HCT116 (cell line): Measurements from ENCODE around the gene ACTL7A. TPM values are rescaled to one million over a fixed set of nuclear protein-coding genes. Genes with fewer than 3 reads are reported as not detected.

Source experiments
- ATAC-seq: fragments of 200-7000 bp; cut with Tn5 transposase; 2 replicates; pipeline ENCODE4 v1.9.1; 2020; ENCODE audit warnings: mild to moderate bottlenecking, moderate library complexity
- BruUV-seq: library from RNA; stranded (reverse); fragments of 400-500 nt; replicated peaks from 2 replicates; lab custom pipeline; 2021; lab: Mats Ljungman, UMichigan
- CTCF ChIA-PET: fragments of 300-600 bp; sonication (Branson Sonifier 250); formaldehyde crosslinking; loops from one replicate; lab custom pipeline; 2021; ENCODE audit warnings: antibody characterized with exemption; lab: Charles Lee
- POLR2A ChIA-PET: fragments of 300-600, 350-600 bp; sonication (Branson Sonifier 250); formaldehyde crosslinking; loops from one replicate; lab custom pipeline; 2021; ENCODE audit warnings: antibody characterized with exemption; lab: Charles Lee
- RAD21 ChIA-PET, 2 experiments: fragments of 300-600 bp; sonication (Branson Sonifier 250); formaldehyde crosslinking; loops; one replicate each; lab custom pipeline; 2023; ENCODE audit warnings: low total read pairs in 2 of 2; ENCODE audit not compliant: uncharacterized antibody in 2 of 2, unreplicated experiment in 2 of 2, low non-redundant PET in 1 of 2; lab: Charles Lee
- DNase-seq: peaks from one replicate; pipeline ENCODE4 v3.0.0-alpha.2; 2010; ENCODE audit warnings: low read depth, low spot score
- H2AFZ ChIP-seq: fragments of 200-600 bp; shearing (Covaris generic), sonication (generic); 2 replicates; pipeline ENCODE4 v1.6.1; 2017; ENCODE audit warnings: low read depth, mixed run types, mixed read lengths, antibody characterized with exemption, low read length; ENCODE audit not compliant: poor library complexity, severe bottlenecking
- H3K27ac ChIP-seq: 2 replicates; pipeline ENCODE4 v1.5.1; 2012; ENCODE audit warnings: low read depth, low read length
- H3K27me3 ChIP-seq: fragments of 200-600 bp; sonication (generic); 2 replicates; pipeline ENCODE4 v1.6.1; 2016; ENCODE audit warnings: mixed run types, low read length, mixed read lengths; ENCODE audit not compliant: insufficient read depth
- H3K36me3 ChIP-seq, 2 experiments: fragments of 200-500 bp in 1 of 2; fragments of 200-600 bp in 1 of 2; sonication (Bioruptor generic) in 1 of 2; sonication (generic) in 1 of 2; 2 replicates each; pipeline versions ENCODE4 v1.5.1 to v1.6.1; 2014 to 2016; ENCODE audit warnings: low read length in 2 of 2, inconsistent platforms in 1 of 2, mixed read lengths in 1 of 2, mixed run types in 1 of 2; ENCODE audit not compliant: insufficient read depth in 2 of 2, control insufficient read depth in 1 of 2
- H3K4me1 ChIP-seq, 2 experiments: fragments of 200-600 bp in 1 of 2; sonication (generic) in 1 of 2; 2 replicates each; pipeline versions ENCODE4 v1.5.1 to v1.6.1; 2012 to 2017; ENCODE audit warnings: low read length in 2 of 2, inconsistent platforms in 1 of 2, mild to moderate bottlenecking in 1 of 2, mixed read lengths in 1 of 2, mixed run types in 1 of 2, moderate library complexity in 1 of 2; ENCODE audit not compliant: insufficient read depth in 2 of 2, control insufficient read depth in 1 of 2
- H3K4me2 ChIP-seq: fragments of 200-600 bp; sonication (generic); 2 replicates; pipeline ENCODE4 v1.6.1; 2017; ENCODE audit warnings: mixed run types, low read length, mixed read lengths
- H3K4me3 ChIP-seq, 2 experiments: fragments of 200-600 bp in 1 of 2; sonication (generic) in 1 of 2; replicated peaks in 1 of 2; 2 replicates each; pipeline ENCODE4 v1.5.1; 2011 to 2016; ENCODE audit warnings: low read length in 2 of 2, control low read depth in 1 of 2, low read depth in 1 of 2, mild to moderate bottlenecking in 1 of 2, mixed read lengths in 1 of 2, mixed run types in 1 of 2
- H3K79me2 ChIP-seq: fragments of 200-600 bp; sonication (generic); 2 replicates; pipeline ENCODE4 v1.6.1; 2017; ENCODE audit warnings: mild to moderate bottlenecking, mixed run types, low read length, moderate library complexity, mixed read lengths; ENCODE audit not compliant: insufficient read depth
- H3K9ac ChIP-seq: fragments of 200-600 bp; sonication (generic); 2 replicates; pipeline ENCODE4 v1.6.1; 2016; ENCODE audit warnings: low read length, mixed read lengths
- H3K9me2 ChIP-seq: fragments of 200-600 bp; sonication (generic), shearing (Covaris generic); 2 replicates; pipeline ENCODE4 v1.6.1; 2017; ENCODE audit warnings: mixed run types, mild to moderate bottlenecking, moderate library complexity; ENCODE audit not compliant: insufficient read depth
- H3K9me3 ChIP-seq, 2 experiments: fragments of 200-500 bp in 1 of 2; fragments of 200-600 bp in 1 of 2; sonication (Bioruptor generic) in 1 of 2; sonication (generic) in 1 of 2; 2 replicates each; pipeline ENCODE4 v1.6.1; 2014 to 2017; ENCODE audit warnings: low read length in 2 of 2, mixed read lengths in 2 of 2, inconsistent platforms in 1 of 2, low read depth in 1 of 2, mild to moderate bottlenecking in 1 of 2, mixed run types in 1 of 2, moderate library complexity in 1 of 2; ENCODE audit not compliant: control insufficient read depth in 1 of 2, insufficient read depth in 1 of 2
- H4K20me1 ChIP-seq: fragments of 200-600 bp; sonication (generic), shearing (Covaris generic); 2 replicates; pipeline ENCODE4 v1.6.1; 2017; ENCODE audit warnings: mixed run types, mild to moderate bottlenecking, moderate library complexity; ENCODE audit not compliant: insufficient read depth
- ATF3 ChIP-seq: IDR thresholded peaks from 2 replicates; pipeline ENCODE4 v1.6.1; 2012
- EGR1 ChIP-seq: IDR thresholded peaks from 2 replicates; pipeline ENCODE4 v1.6.1; 2012; ENCODE audit warnings: low read depth
- FOSL1 ChIP-seq: IDR thresholded peaks from 2 replicates; pipeline ENCODE4 v1.6.1; 2012; ENCODE audit warnings: low read depth
- JUND ChIP-seq: IDR thresholded peaks from 2 replicates; pipeline ENCODE4 v1.6.1; 2012
- MAX ChIP-seq: IDR thresholded peaks from 2 replicates; pipeline ENCODE4 v1.6.1; 2012
- POLR2A ChIP-seq: IDR thresholded peaks from 2 replicates; pipeline ENCODE4 v1.7.0; 2011; ENCODE audit warnings: borderline replicate concordance; ENCODE audit not compliant: insufficient read depth, insufficient read length; ENCODE audit errors: extremely low read depth
- REST ChIP-seq: IDR thresholded peaks from 2 replicates; pipeline ENCODE4 v1.6.1; 2012; ENCODE audit warnings: low read depth
- SIN3A ChIP-seq: IDR thresholded peaks from 2 replicates; pipeline ENCODE4 v1.6.1; 2012; ENCODE audit warnings: low read depth
- SRF ChIP-seq: IDR thresholded peaks from 2 replicates; pipeline ENCODE4 v1.6.1; 2012; ENCODE audit warnings: low read depth
- YY1 ChIP-seq: IDR thresholded peaks from 2 replicates; pipeline ENCODE4 v1.6.1; 2011; ENCODE audit warnings: low read length, low read depth, moderate library complexity, mild to moderate bottlenecking; ENCODE audit not compliant: insufficient replicate concordance; ENCODE audit errors: extremely low read depth
- ZFX ChIP-seq: fragments of 450-650 bp; IDR thresholded peaks from 2 replicates; pipeline ENCODE4 v1.6.1; 2017
- ZNF274 ChIP-seq: fragments of 200-500 bp; sonication (Bioruptor generic); IDR thresholded peaks from 2 replicates; pipeline ENCODE4 v1.6.1; 2014; ENCODE audit warnings: mild to moderate bottlenecking, low read depth, low read length, inconsistent platforms
- intact Hi-C: fragments of 100-400 bp; cut with micrococcal nuclease; formaldehyde crosslinking; loops from 2 replicates; pipeline ENCODE4 v1.10.0; 2022
- total RNA-seq: library from RNA; stranded (reverse); gene quantifications from one replicate; pipeline ENCODE4 v1.2.1, GENCODE V29; 2021; ENCODE audit not compliant: unreplicated experiment
- TF ChIP-seq, protein P1 (sequence below): IDR thresholded peaks from 2 replicates; pipeline ENCODE4 v1.6.1; 2011; ENCODE audit warnings: mild to moderate bottlenecking, low read length, moderate library complexity; ENCODE audit not compliant: insufficient replicate concordance; ENCODE audit errors: extremely low read depth

ACTL7A gene
- total RNA-seq, 1 experiment from 2014 or later = not detected

- intact Hi-C loops = no loop called here
- BruUV-seq = no TSS peak
- ATAC-seq = no peak
- no peak overlapping the region for H2AFZ ChIP-seq
- ChIA-PET POLR2A (no interaction called here), CTCF (no interaction called here), RAD21 (no interaction called here)
- H3K4me3 ChIP-seq = no peak overlapping the region
- no peaks in the 10 kb centered on the region for H3K27me3 ChIP-seq
- no peaks in the 10 kb centered on the region for H3K79me2 ChIP-seq
- TF ChIP-seq ZNF274 (no peak), EGR1 (no peak), REST (no peak), SIN3A (no peak), JUND (no peak), ATF3 (no peak), SRF (no peak), FOSL1 (no peak), POLR2A (no peak), YY1 (no peak), MAX (no peak), ZFX (no peak)
- TF ChIP-seq, protein P1, sequence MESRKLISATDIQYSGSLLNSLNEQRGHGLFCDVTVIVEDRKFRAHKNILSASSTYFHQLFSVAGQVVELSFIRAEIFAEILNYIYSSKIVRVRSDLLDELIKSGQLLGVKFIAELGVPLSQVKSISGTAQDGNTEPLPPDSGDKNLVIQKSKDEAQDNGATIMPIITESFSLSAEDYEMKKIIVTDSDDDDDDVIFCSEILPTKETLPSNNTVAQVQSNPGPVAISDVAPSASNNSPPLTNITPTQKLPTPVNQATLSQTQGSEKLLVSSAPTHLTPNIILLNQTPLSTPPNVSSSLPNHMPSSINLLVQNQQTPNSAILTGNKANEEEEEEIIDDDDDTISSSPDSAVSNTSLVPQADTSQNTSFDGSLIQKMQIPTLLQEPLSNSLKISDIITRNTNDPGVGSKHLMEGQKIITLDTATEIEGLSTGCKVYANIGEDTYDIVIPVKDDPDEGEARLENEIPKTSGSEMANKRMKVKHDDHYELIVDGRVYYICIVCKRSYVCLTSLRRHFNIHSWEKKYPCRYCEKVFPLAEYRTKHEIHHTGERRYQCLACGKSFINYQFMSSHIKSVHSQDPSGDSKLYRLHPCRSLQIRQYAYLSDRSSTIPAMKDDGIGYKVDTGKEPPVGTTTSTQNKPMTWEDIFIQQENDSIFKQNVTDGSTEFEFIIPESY = no peak
- TF ChIP-seq, all 23 proteins: peak for 0
- Histone ChIP-seq H3K27ac (no peak overlapping the region), H3K9ac (no peak overlapping the region), H4K20me1 (no peaks in the 10 kb centered on the region), H3K36me3 (peaks cover 40 to 44% of the 10 kb centered on the region in 2 experiments; a peak in 3 of 4 replicates), H3K4me1 (no peaks in the 10 kb centered on the region), H3K9me2 (no peaks in the 10 kb centered on the region), H3K9me3 (no peaks in the 10 kb centered on the region), H3K4me2 (no peak overlapping the region)
- no peak for DNase-seq
Observed at GRCh38 chr9:108904161-108904560, 42.1 kb downstream of the ACTL7A start.
